Breast epithelium (tissue), 3 donors: ENCODE data around the gene AUH.

Experiments used
- CTCF ChIP-seq, 3 donors: fragments of 450-650 bp; IDR thresholded peaks; one replicate each; pipeline ENCODE4 v1.5.1; 2016 to 2017; ENCODE audit warnings: antibody characterized with exemption in 3 of 3, mild to moderate bottlenecking in 3 of 3, moderate library complexity in 3 of 3
- POLR2A ChIP-seq: fragments of 450-650 bp; IDR thresholded peaks from one replicate; pipeline ENCODE4 v1.6.1; 2016; ENCODE audit warnings: antibody characterized with exemption, mild to moderate bottlenecking, moderate library complexity

- TF ChIP-seq POLR2A: no peak
- TF ChIP-seq CTCF (IDR thresholded peaks at IDR 0.05): no peak
Measured at GRCh38 chr9:91177661-91178280, 183.9 kb downstream of the AUH start.
